Gastrocnemius medialis (tissue), 4 donors: Measurements from ENCODE around the gene RGR.

Experiments
- POLR2A ChIP-seq, 2 donors: fragments of 450-650 bp; IDR thresholded peaks; one replicate each; pipeline ENCODE4 v1.6.1; 2017; ENCODE audit warnings: antibody characterized with exemption in 2 of 2, mild to moderate bottlenecking in 2 of 2, moderate library complexity in 2 of 2
- TF ChIP-seq, protein P1 (sequence below), 5 experiments: fragments of 450-650 bp in 3 of 5; fragments of 200-600 bp in 2 of 5; sonication (generic) in 2 of 5; IDR thresholded peaks in 4 of 5; conservative IDR thresholded peaks in 1 of 5; 1 replicate in 4 of 5; 2 replicates in 1 of 5; pipeline ENCODE4 v1.5.1; 2016 to 2019; ENCODE audit warnings: antibody characterized with exemption in 5 of 5, mild to moderate bottlenecking in 3 of 5, moderate library complexity in 3 of 5

- TF ChIP-seq, protein P1, sequence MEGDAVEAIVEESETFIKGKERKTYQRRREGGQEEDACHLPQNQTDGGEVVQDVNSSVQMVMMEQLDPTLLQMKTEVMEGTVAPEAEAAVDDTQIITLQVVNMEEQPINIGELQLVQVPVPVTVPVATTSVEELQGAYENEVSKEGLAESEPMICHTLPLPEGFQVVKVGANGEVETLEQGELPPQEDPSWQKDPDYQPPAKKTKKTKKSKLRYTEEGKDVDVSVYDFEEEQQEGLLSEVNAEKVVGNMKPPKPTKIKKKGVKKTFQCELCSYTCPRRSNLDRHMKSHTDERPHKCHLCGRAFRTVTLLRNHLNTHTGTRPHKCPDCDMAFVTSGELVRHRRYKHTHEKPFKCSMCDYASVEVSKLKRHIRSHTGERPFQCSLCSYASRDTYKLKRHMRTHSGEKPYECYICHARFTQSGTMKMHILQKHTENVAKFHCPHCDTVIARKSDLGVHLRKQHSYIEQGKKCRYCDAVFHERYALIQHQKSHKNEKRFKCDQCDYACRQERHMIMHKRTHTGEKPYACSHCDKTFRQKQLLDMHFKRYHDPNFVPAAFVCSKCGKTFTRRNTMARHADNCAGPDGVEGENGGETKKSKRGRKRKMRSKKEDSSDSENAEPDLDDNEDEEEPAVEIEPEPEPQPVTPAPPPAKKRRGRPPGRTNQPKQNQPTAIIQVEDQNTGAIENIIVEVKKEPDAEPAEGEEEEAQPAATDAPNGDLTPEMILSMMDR (IDR thresholded peaks at IDR 0.05 in 4 of 5, conservative IDR thresholded peaks at IDR 0.05 in 1 of 5), result no peak
- TF ChIP-seq POLR2A (IDR thresholded peaks at IDR 0.05), result no peak
Observed at GRCh38 chr10:84289521-84290200, 44.8 kb downstream of the RGR start.
